ENCODE measurements around the gene DNMT3A.
"Not testable (repeated sequence)": the region's sequence is repeated elsewhere in the genome, so short reads cannot be mapped to it uniquely, and the experiment has no call there.

The DNMT3A gene

GRCh38 chr2:25276569-25277465 is 64.9 kb downstream of the DNMT3A start:
- H3K4me1 ChIP-seq (ENCODE audit: control insufficient read depth in 2 of 2, insufficient read depth in 2 of 2, low read length in 2 of 2) = peaks cover 10 to 18% of the 10 kb centered on the region in 2 donors
- H3K9ac ChIP-seq (ENCODE audit: low read depth in 1 of 2, low read length in 2 of 2) = peak overlapping the region; percentile 47 to 54
- H3K27me3 ChIP-seq (ENCODE audit: control insufficient read depth in 2 of 2, insufficient read depth in 2 of 2, low read length in 2 of 2) = no peaks in the 10 kb centered on the region
- H3K27ac ChIP-seq (ENCODE audit: low read depth in 2 of 2, low read length in 2 of 2) = peak overlapping the region; percentile 52 to 80
- H3K4me3 ChIP-seq (ENCODE audit: low read length in 2 of 2) = peak overlapping the region in 1 of 2 donors; percentile 31
- peaks cover 0 to 14% of the 10 kb centered on the region in 2 donors for H3K36me3 ChIP-seq (ENCODE audit: control insufficient read depth in 2 of 2, insufficient read depth in 2 of 2, low read length in 2 of 2)
- H3K9me3 ChIP-seq (ENCODE audit: control insufficient read depth in 2 of 2, low read length in 2 of 2) = no peaks in the 10 kb centered on the region

- Histone ChIP-seq H3K27me3 (ENCODE audit: control insufficient read depth in 2 of 2, insufficient read depth in 2 of 2, low read length in 2 of 2) (no peaks in the 10 kb centered on the region), H3K27ac (ENCODE audit: low read depth in 2 of 2, low read length in 2 of 2) (peak overlapping the region in 1 of 2 donors; percentile 80), H3K36me3 (ENCODE audit: control insufficient read depth in 2 of 2, insufficient read depth in 2 of 2, low read length in 2 of 2) (peaks cover 0 to 6% of the 10 kb centered on the region in 2 donors), H3K4me3 (ENCODE audit: low read length in 2 of 2) (no peak overlapping the region), H3K4me1 (ENCODE audit: control insufficient read depth in 2 of 2, insufficient read depth in 2 of 2, low read length in 2 of 2) (peaks cover 10 to 18% of the 10 kb centered on the region in 2 donors), H3K9ac (ENCODE audit: low read depth in 1 of 2, low read length in 2 of 2) (no peak overlapping the region), H3K9me3 (ENCODE audit: control insufficient read depth in 2 of 2, low read length in 2 of 2) (no peaks in the 10 kb centered on the region)
Observed at GRCh38 chr2:25275575-25275965, 66.2 kb downstream of the DNMT3A start.

GRCh38 chr2:25274868-25275574 is 66.7 kb downstream of the DNMT3A start:
- Histone ChIP-seq H3K27me3 (ENCODE audit: control insufficient read depth in 2 of 2, insufficient read depth in 2 of 2, low read length in 2 of 2) (no peaks in the 10 kb centered on the region), H3K36me3 (ENCODE audit: control insufficient read depth in 2 of 2, insufficient read depth in 2 of 2, low read length in 2 of 2) (peaks cover under 1 to 9% of the 10 kb centered on the region in 2 donors), H3K9me3 (ENCODE audit: control insufficient read depth in 2 of 2, low read length in 2 of 2) (no peaks in the 10 kb centered on the region), H3K27ac (ENCODE audit: low read depth in 2 of 2, low read length in 2 of 2) (peak overlapping the region in 1 of 2 donors; percentile 80), H3K4me3 (ENCODE audit: low read length in 2 of 2) (no peak overlapping the region), H3K9ac (ENCODE audit: low read depth in 1 of 2, low read length in 2 of 2) (no peak overlapping the region), H3K4me1 (ENCODE audit: control insufficient read depth in 2 of 2, insufficient read depth in 2 of 2, low read length in 2 of 2) (peaks cover 10 to 18% of the 10 kb centered on the region in 2 donors)

- no peaks in the 10 kb centered on the region for H3K27me3 ChIP-seq (ENCODE audit: control insufficient read depth in 2 of 2, insufficient read depth in 2 of 2, low read length in 2 of 2)
- H3K4me3 ChIP-seq (ENCODE audit: low read length in 2 of 2) = no peak overlapping the region
- H3K36me3 ChIP-seq (ENCODE audit: control insufficient read depth in 2 of 2, insufficient read depth in 2 of 2, low read length in 2 of 2) = peaks cover 4 to 18% of the 10 kb centered on the region in 2 donors
- no peak overlapping the region for H3K9ac ChIP-seq (ENCODE audit: low read depth in 1 of 2, low read length in 2 of 2)
- H3K27ac ChIP-seq (ENCODE audit: low read depth in 2 of 2, low read length in 2 of 2) = peak overlapping the region; percentile 50 to 80
- H3K9me3 ChIP-seq (ENCODE audit: control insufficient read depth in 2 of 2, low read length in 2 of 2) = no peaks in the 10 kb centered on the region
- H3K4me1 ChIP-seq (ENCODE audit: control insufficient read depth in 2 of 2, insufficient read depth in 2 of 2, low read length in 2 of 2) = peaks cover 10 to 15% of the 10 kb centered on the region in 2 donors
Observed at GRCh38 chr2:25273985-25274535, 67.7 kb downstream of the DNMT3A start.

GRCh38 chr2:25272705-25273104 is 69.0 kb downstream of the DNMT3A start:
- peaks cover 5 to 13% of the 10 kb centered on the region in 2 donors for H3K4me1 ChIP-seq (ENCODE audit: control insufficient read depth in 2 of 2, insufficient read depth in 2 of 2, low read length in 2 of 2)
- H3K36me3 ChIP-seq (ENCODE audit: control insufficient read depth in 2 of 2, insufficient read depth in 2 of 2, low read length in 2 of 2) = peaks cover 8 to 24% of the 10 kb centered on the region in 2 donors
- H3K9ac ChIP-seq (ENCODE audit: low read depth in 1 of 2, low read length in 2 of 2) = not testable (repeated sequence)

GRCh38 chr2:25270061-25270460 is 71.7 kb downstream of the DNMT3A start:
- Histone ChIP-seq H3K27ac (ENCODE audit: low read depth in 2 of 2, low read length in 2 of 2) (no peak overlapping the region), H3K27me3 (ENCODE audit: control insufficient read depth in 2 of 2, insufficient read depth in 2 of 2, low read length in 2 of 2) (no peaks in the 10 kb centered on the region), H3K9me3 (ENCODE audit: control insufficient read depth in 2 of 2, low read length in 2 of 2) (no peaks in the 10 kb centered on the region), H3K9ac (ENCODE audit: low read depth in 1 of 2, low read length in 2 of 2) (no peak overlapping the region), H3K36me3 (ENCODE audit: control insufficient read depth in 2 of 2, insufficient read depth in 2 of 2, low read length in 2 of 2) (peaks cover 8 to 26% of the 10 kb centered on the region in 2 donors), H3K4me1 (ENCODE audit: control insufficient read depth in 2 of 2, insufficient read depth in 2 of 2, low read length in 2 of 2) (peaks cover 3% of the 10 kb centered on the region in 2 donors), H3K4me3 (ENCODE audit: low read length in 2 of 2) (no peak overlapping the region)

More at GRCh38 chr2:25272705-25273104, 69.0 kb downstream of the DNMT3A start:
- not testable (repeated sequence) for H3K4me3 ChIP-seq (ENCODE audit: low read length in 2 of 2); H3K27ac ChIP-seq (ENCODE audit: low read depth in 2 of 2, low read length in 2 of 2); H3K27me3 ChIP-seq (ENCODE audit: control insufficient read depth in 2 of 2, insufficient read depth in 2 of 2, low read length in 2 of 2); H3K9me3 ChIP-seq (ENCODE audit: control insufficient read depth in 2 of 2, low read length in 2 of 2)

- no peaks in the 10 kb centered on the region for H3K9me3 ChIP-seq (ENCODE audit: control insufficient read depth in 2 of 2, low read length in 2 of 2)
- no peak overlapping the region for H3K4me3 ChIP-seq (ENCODE audit: low read length in 2 of 2)
- no peak overlapping the region for H3K9ac ChIP-seq (ENCODE audit: low read depth in 1 of 2, low read length in 2 of 2)
- no peaks in the 10 kb centered on the region for H3K27me3 ChIP-seq (ENCODE audit: control insufficient read depth in 2 of 2, insufficient read depth in 2 of 2, low read length in 2 of 2)
- no peak overlapping the region for H3K27ac ChIP-seq (ENCODE audit: low read depth in 2 of 2, low read length in 2 of 2)
- peaks cover 3% of the 10 kb centered on the region in 2 donors for H3K4me1 ChIP-seq (ENCODE audit: control insufficient read depth in 2 of 2, insufficient read depth in 2 of 2, low read length in 2 of 2)
- peaks cover 8 to 23% of the 10 kb centered on the region in 2 donors for H3K36me3 ChIP-seq (ENCODE audit: control insufficient read depth in 2 of 2, insufficient read depth in 2 of 2, low read length in 2 of 2)
Observed at GRCh38 chr2:25269233-25269632, 72.5 kb downstream of the DNMT3A start.

GRCh38 chr2:25268139-25268538 is 73.6 kb downstream of the DNMT3A start:
- H3K36me3 ChIP-seq (ENCODE audit: control insufficient read depth in 2 of 2, insufficient read depth in 2 of 2, low read length in 2 of 2) = peaks cover 8 to 20% of the 10 kb centered on the region in 2 donors
- no peak overlapping the region for H3K9ac ChIP-seq (ENCODE audit: low read depth in 1 of 2, low read length in 2 of 2)
- H3K27me3 ChIP-seq (ENCODE audit: control insufficient read depth in 2 of 2, insufficient read depth in 2 of 2, low read length in 2 of 2) = no peaks in the 10 kb centered on the region
- no peak overlapping the region for H3K27ac ChIP-seq (ENCODE audit: low read depth in 2 of 2, low read length in 2 of 2)
- no peak overlapping the region for H3K4me3 ChIP-seq (ENCODE audit: low read length in 2 of 2)
- no peaks in the 10 kb centered on the region for H3K4me1 ChIP-seq (ENCODE audit: control insufficient read depth in 2 of 2, insufficient read depth in 2 of 2, low read length in 2 of 2)
- H3K9me3 ChIP-seq (ENCODE audit: control insufficient read depth in 2 of 2, low read length in 2 of 2) = no peaks in the 10 kb centered on the region

- H3K27ac ChIP-seq (ENCODE audit: low read depth in 2 of 2, low read length in 2 of 2) = no peak overlapping the region
- H3K27me3 ChIP-seq (ENCODE audit: control insufficient read depth in 2 of 2, insufficient read depth in 2 of 2, low read length in 2 of 2) = no peaks in the 10 kb centered on the region
- peaks cover 8 to 20% of the 10 kb centered on the region in 2 donors for H3K36me3 ChIP-seq (ENCODE audit: control insufficient read depth in 2 of 2, insufficient read depth in 2 of 2, low read length in 2 of 2)
- no peak overlapping the region for H3K4me3 ChIP-seq (ENCODE audit: low read length in 2 of 2)
- no peak overlapping the region for H3K9ac ChIP-seq (ENCODE audit: low read depth in 1 of 2, low read length in 2 of 2)
- H3K9me3 ChIP-seq (ENCODE audit: control insufficient read depth in 2 of 2, low read length in 2 of 2) = no peaks in the 10 kb centered on the region
- no peaks in the 10 kb centered on the region for H3K4me1 ChIP-seq (ENCODE audit: control insufficient read depth in 2 of 2, insufficient read depth in 2 of 2, low read length in 2 of 2)
Observed at GRCh38 chr2:25266399-25266798, 75.3 kb downstream of the DNMT3A start.

- Histone ChIP-seq H3K9me3 (ENCODE audit: control insufficient read depth in 2 of 2, low read length in 2 of 2) (no peaks in the 10 kb centered on the region), H3K36me3 (ENCODE audit: control insufficient read depth in 2 of 2, insufficient read depth in 2 of 2, low read length in 2 of 2) (peaks cover 8 to 20% of the 10 kb centered on the region in 2 donors), H3K27ac (ENCODE audit: low read depth in 2 of 2, low read length in 2 of 2) (no peak overlapping the region)
Observed at GRCh38 chr2:25265802-25266201, 75.9 kb downstream of the DNMT3A start.

More at GRCh38 chr2:25265802-25266201, 75.9 kb downstream of the DNMT3A start:
- H3K4me3 ChIP-seq (ENCODE audit: low read length in 2 of 2) = no peak overlapping the region
- no peak overlapping the region for H3K9ac ChIP-seq (ENCODE audit: low read depth in 1 of 2, low read length in 2 of 2)
- H3K4me1 ChIP-seq (ENCODE audit: control insufficient read depth in 2 of 2, insufficient read depth in 2 of 2, low read length in 2 of 2) = no peaks in the 10 kb centered on the region
- no peaks in the 10 kb centered on the region for H3K27me3 ChIP-seq (ENCODE audit: control insufficient read depth in 2 of 2, insufficient read depth in 2 of 2, low read length in 2 of 2)

Measured in mucosa of rectum (tissue), 2 donors.